Activated CD8-positive, alpha-beta memory T cell treated with anti-CD3 and anti-CD28 coated beads, Interleukin-2, amount 50 U/mL, for 1 hour (primary cell): ENCODE measurements around the gene EEF2KMT.
"Not testable (repeated sequence)": the region's sequence is repeated elsewhere in the genome, so short reads cannot be mapped to it uniquely, and the experiment has no call there.

ENCODE experiments used
- DNase-seq: peaks from one replicate; pipeline ENCODE4 v3.0.0-alpha.2; 2020; ENCODE audit errors: extremely low read depth

Gene EEF2KMT

GRCh38 chr16:5095145-5095830, 2.3 kb downstream of the EEF2KMT start:
- not testable (repeated sequence) for DNase-seq

- not testable (repeated sequence) for DNase-seq
These were observed 3.8 kb downstream of the EEF2KMT start for GRCh38 chr16:5093746-5094145.

GRCh38 chr16:5093081-5093480, 4.5 kb downstream of the EEF2KMT start:
- not testable (repeated sequence) for DNase-seq

- not testable (repeated sequence) for DNase-seq
These were observed 7.0 kb downstream of the EEF2KMT start for GRCh38 chr16:5090592-5090991.

GRCh38 chr16:5089911-5090555, 7.6 kb downstream of the EEF2KMT start:
- DNase-seq: not testable (repeated sequence)

GRCh38 chr16:5088936-5089335, 8.7 kb downstream of the EEF2KMT start:
- DNase-seq: not testable (repeated sequence)

- DNase-seq: not testable (repeated sequence)
These were observed 9.4 kb downstream of the EEF2KMT start for GRCh38 chr16:5088086-5088790.

- DNase-seq: not testable (repeated sequence)
These were observed 11.9 kb downstream of the EEF2KMT start for GRCh38 chr16:5085716-5086115.

GRCh38 chr16:5084802-5085201, 12.8 kb downstream of the EEF2KMT start:
- not testable (repeated sequence) for DNase-seq

GRCh38 chr16:5084099-5084731, 13.4 kb downstream of the EEF2KMT start:
- not testable (repeated sequence) for DNase-seq

GRCh38 chr16:5083646-5084045, 13.9 kb downstream of the EEF2KMT start:
- DNase-seq: not testable (repeated sequence)

- DNase-seq: not testable (repeated sequence)
These were observed 16.6 kb downstream of the EEF2KMT start for GRCh38 chr16:5080996-5081395.

GRCh38 chr16:5080461-5080860, 17.1 kb downstream of the EEF2KMT start:
- DNase-seq: not testable (repeated sequence)

GRCh38 chr16:5078626-5079025, 19.0 kb downstream of the EEF2KMT start:
- no peak for DNase-seq

- DNase-seq: no peak
These were observed 20.3 kb downstream of the EEF2KMT start for GRCh38 chr16:5077304-5077703.

GRCh38 chr16:5075637-5076036, 22.0 kb downstream of the EEF2KMT start:
- DNase-seq: no peak

- DNase-seq: not testable (repeated sequence)
These were observed 23.8 kb downstream of the EEF2KMT start for GRCh38 chr16:5073771-5074170.

- no peak for DNase-seq
These were observed 24.3 kb downstream of the EEF2KMT start for GRCh38 chr16:5073279-5073629.

GRCh38 chr16:5072334-5073278, 25.0 kb downstream of the EEF2KMT start:
- DNase-seq: no peak

- DNase-seq: peak; percentile 60
These were observed 25.8 kb downstream of the EEF2KMT start, which contains the start of gene ALG1 for GRCh38 chr16:5071681-5072333. TSS of gene ALG1 (plus strand) at chr16:5071843. CDS start at chr16:5071850, 7 bp downstream.

GRCh38 chr16:5071341-5071680, 26.3 kb downstream of the EEF2KMT start:
- no peak for DNase-seq
